GM18907 (cell line): ENCODE data around the gene RAP2A.

Source experiments
- ATAC-seq: cut with Tn5 transposase; IDR thresholded peaks from one replicate; pipeline ENCODE4 v1.9.1; 2021; ENCODE audit warnings: mild to moderate bottlenecking, moderate library complexity; ENCODE audit not compliant: unreplicated experiment

Gene RAP2A

DNA sequence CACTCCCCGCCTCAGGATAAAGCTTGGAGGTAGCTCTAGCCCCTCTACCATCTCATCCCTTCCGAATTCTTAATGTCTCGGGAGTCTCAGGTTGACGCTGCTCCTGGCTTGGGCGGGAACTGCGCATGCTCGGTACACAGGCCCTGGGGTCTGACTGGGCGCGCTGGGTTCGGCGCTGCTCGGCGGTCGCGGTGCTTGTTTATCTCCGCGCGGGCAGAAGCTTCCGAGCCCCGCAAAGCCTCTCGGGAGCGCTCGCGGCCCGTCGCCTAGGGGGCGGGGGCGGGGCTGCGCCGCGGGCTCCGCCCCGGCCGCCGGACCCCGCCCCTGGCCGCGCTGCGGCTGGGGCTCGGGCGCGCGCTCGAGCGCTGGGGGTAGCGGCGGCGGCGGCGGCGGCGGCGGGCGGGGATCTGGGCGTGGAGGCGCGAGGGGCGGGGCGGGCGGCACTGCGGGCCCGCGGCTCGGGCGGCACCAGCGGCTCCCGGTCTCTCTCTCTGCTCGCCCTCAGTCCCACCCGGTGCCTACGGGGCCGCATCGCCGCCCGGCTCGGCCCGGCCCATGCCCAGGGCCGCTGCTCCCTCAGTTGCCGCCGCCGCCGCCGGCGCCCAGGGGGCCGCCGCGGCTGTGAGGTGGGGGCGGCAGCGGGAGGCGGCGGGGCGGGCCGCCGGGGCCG is at the start of gene RAP2A:
RAP2A (plus strand) TSS at position 443 of the 670 bp plus-strand sequence. CDS start 302 bp downstream, outside the sequence.
- ATAC-seq = peak; percentile 55

DNA sequence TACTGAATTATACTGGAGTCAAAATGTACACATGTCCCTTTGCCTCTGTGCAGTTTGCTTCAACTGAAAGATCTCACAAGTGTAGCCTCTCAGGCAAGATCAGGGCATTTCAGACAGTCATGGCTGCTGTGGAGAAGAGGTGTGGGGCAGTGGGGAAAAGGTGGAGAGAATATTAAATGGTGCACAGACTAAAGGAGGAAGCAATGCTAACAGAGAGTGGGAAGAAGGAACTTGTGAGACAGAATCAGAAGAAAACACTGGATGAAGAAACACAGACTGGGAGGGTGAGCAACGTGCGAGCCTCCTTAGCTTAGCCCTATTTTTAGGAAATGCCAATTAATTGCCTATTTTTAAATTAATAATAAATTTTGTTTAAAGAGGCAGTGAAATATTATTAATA is 49.6 kb upstream of the RAP2A start:
- ATAC-seq = no peak

DNA sequence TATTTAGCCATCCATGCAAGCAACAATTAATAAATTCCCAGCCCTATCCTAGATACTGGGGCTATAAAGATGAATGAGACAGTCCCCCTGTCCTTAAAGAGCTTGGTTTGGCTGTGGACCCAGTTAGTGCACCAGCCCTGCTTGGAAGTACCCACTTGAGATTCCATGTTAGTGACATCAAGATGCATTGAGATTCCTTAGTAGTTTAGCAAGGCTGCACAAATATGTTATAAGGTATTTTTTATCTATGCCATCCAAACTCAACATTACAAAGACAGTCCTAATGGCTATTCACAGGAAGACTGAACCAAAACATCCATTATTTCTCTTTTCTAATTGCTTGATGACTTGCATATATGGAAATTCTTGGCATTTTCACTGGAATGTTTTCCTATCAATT is 48.8 kb upstream of the RAP2A start:
- no peak for ATAC-seq

DNA sequence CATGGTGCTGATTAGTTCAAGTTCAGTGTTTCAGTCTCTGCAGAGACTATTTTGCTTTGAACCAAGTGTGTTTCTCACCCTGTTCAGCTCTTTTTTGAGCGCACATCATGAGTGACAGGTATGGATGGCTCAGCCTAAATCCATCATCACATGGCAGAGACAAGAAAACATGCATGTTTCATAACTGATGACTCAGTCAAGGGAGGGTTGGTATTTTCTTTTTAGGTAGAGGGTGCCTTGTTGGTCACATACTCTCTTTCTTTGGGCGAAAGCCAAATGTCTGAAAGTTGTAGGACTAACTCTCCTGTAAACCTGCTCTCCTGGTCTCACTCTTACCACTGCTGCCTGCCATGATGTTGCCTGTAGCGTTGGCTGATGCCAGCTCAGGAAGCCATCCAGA is 48.1 kb upstream of the RAP2A start:
- ATAC-seq = no peak

DNA sequence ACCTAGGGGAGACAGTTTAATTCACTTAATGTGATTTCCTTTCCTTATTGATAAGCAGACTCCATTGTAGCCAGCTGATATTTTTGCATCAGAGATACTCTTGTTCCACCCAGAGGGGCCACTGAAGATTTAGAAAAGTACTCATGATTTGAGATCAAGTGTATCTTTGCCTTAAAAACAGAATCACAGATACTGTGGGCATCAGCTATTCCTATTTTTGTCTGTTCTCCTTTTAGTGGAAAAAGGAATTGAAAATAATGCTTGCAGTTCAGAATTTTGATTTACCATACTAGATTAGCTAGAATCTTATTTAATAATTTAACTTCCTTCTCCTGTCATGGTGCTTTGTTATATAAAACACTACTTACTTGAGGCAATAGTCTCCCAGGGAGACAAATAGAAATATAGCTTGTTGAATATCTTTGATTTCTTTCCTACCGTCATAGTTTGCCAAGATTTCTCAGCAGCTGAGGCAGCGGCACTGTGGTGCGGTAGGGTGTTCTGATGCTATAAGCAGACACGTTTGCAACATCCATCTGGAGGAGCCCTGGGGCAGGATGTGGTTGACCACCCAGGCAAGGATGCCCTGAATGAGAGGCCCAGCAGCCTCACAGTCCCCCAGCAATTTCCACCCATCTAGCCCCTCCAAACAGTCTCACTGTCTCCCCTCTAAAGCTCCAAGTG is 47.0 kb upstream of the RAP2A start:
- ATAC-seq = peak; percentile 66

DNA sequence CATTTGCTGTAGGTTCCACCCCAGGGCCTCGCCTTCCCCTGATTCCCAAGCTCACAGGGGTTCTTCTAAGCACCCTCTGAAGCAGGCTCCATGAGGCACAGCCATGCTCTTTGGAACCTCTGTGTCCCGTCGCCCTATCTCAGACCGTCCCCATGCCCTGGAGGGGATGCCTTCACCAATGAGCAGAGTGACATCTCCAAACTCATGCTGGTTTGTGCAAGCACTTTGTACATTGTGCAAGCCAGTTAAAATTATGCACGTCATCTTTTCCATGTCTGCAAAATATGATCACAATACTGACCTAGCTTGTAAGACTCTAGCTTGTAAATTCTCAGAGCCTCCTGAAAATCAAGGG is 46.5 kb upstream of the RAP2A start:
- no peak for ATAC-seq

DNA sequence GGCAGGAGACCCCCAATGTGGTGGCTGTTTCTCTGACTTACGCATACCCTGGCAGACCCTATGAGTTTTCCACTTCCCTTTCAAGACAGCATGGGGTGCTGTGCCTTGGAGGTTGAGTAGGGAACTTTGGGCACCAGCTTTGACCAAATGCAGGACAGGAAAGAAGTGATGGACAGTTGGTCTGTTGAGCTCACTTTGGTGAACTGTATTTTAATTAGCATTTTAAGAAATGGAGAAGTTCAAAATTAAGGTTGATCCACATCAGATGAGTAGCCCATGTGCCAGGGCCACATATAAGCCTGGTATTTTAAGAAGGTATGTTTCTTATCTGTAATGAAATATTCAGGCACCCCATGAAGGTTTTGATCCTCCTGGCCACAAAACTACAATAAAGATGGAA is 46.1 kb upstream of the RAP2A start:
- no peak for ATAC-seq

DNA sequence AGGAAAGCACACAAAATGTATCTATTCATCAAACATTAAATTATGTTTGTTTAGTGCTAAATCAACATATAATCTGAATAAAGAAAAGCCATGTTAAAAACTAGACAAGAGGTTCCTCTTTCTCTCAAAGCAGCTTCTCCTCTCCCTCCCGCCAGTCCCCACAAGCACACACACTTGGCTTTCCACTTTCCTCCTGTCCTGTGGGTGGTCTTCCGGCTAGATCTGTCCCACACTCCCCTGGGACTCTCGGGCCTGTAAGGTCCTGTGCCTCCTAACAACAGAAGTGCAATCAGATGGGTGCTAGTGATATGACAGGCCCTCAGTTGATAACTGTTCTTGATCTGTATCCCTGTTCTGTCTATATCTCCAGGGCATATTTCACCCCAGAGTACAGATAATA is 45.6 kb upstream of the RAP2A start:
- peak; percentile 53 for ATAC-seq

DNA sequence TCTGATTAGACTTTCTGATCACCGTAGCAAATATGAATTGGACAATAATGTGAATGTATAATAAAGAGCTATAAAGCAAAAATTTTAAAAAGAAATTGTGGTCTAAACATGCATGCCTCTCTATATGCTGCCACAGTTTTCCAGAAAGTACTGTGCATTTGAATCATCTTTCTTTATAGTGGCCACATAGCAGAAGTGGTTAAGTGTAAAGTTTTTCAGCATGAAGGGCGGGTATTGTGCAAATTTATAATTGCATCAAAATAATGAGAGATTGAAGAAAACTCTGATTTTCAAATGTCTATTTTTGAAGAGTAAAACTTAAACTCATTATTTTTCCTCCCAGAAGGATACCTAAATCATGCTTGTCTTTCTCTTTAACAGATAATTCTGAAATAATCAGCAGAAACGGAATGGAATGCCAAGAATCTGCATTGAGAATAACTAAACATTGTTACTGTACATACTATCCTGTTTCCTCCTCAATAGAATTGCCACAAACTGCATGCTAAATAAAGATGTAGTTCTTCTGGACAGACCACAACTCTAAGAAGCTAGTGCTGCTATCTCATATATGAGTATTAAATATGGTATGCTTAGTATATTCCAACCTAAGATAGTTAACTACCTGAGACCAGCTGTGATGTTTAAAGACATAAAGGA is 42.9 kb upstream of the RAP2A start:
- no peak for ATAC-seq

DNA sequence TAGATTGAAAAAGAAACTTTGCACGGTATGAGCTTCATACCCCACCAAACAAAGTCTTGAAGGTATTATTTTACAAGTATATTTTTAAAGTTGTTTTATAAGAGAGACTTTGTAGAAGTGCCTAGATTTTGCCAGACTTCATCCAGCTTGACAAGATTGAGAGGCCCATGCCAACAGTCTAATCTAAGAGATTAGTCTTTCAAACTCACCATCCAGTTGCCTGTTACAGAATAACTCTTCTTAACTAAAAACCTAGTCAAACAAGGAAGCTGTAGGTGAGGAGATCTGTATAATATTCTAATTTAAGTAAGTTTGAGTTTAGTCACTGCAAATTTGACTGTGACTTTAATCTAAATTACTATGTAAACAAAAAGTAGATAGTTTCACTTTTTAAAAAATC is 41.9 kb upstream of the RAP2A start:
- ATAC-seq = no peak

DNA sequence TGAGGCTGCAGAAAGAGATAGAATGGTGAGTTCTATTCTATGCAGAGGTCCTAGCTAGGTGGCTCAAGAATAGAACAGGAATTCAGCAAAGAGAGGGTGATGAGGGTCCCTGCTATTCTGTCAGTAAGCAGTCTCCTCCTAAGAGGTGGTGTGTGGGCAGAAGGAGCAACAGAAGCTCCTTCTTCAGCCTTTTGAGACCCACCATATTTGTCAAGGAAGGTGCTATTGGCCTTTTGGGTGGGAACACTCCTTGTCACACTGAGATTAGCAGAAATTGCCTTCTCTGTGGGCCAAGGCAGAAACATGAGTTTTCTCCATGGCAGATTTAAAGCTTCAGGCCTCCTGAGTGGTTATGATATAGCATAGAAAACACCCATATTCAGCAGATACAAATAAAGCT is 39.4 kb upstream of the RAP2A start:
- no peak for ATAC-seq

DNA sequence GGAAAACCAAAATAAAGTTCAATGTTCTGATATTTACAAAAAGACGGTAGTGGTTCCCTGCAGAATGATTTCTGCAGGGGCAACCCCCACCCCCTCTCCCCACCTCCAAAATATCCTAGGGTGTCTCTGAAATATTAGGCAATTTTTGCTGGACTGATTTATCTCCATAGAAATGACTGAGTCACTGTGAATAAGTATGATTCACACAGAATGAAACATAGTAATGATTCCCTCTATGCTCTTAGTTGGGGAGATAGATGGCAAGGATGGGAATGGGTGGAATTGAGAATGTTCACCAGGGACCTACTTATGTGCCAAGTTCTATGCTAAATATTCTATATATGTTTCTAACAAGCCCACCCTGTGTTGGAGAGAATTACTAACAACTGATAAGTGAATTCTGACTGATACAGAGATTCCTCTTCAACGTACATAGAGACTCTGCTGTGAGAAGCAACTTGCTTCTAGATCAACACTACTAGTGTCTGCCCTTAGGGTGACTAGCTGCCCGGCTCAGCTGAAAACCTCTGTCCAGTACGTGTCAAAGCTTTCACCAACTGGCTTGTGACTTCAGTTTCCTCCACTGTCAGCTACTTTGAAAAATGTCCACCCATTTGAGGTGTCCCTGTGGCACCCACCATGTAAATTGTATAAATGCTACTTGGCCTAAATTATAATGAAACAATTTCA is 38.4 kb upstream of the RAP2A start:
- no peak for ATAC-seq

DNA sequence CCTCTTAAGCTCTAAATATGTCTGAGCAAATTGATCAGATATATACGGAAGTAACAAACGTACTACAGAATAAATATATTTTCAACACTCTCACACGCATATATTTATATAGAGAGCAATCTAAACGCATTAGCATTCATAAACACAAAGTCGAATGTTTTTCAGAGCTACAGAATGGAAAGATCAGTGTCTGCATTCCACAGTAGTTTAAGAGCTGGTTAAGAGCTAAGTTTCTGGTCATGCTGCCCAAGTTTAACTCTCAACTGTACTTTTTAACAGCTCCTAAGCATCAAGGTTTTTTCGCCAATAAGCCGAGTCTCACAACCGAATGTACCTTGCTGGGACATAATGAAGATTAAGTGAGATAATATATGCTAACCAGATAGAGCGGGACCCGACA is 36.7 kb upstream of the RAP2A start:
- ATAC-seq = no peak

DNA sequence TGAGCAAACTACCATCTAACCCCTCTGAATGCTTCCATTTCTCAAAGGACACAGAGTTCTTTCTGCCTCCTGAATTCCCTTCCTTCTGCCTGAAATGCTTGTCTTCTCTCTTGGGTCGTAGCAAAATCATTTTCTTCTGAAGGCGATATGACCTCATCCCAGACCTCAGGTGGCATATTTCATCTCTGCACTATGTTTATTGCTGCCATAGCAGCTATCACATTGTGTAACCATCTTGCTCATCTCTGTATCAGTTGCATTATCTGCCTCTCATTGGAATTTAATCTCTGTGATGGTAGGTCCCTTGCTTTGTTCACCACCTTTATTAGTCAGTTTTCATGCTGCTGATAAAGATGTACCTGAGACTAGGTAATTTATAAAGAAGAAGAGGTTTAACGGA is 32.5 kb upstream of the RAP2A start:
- ATAC-seq = no peak

DNA sequence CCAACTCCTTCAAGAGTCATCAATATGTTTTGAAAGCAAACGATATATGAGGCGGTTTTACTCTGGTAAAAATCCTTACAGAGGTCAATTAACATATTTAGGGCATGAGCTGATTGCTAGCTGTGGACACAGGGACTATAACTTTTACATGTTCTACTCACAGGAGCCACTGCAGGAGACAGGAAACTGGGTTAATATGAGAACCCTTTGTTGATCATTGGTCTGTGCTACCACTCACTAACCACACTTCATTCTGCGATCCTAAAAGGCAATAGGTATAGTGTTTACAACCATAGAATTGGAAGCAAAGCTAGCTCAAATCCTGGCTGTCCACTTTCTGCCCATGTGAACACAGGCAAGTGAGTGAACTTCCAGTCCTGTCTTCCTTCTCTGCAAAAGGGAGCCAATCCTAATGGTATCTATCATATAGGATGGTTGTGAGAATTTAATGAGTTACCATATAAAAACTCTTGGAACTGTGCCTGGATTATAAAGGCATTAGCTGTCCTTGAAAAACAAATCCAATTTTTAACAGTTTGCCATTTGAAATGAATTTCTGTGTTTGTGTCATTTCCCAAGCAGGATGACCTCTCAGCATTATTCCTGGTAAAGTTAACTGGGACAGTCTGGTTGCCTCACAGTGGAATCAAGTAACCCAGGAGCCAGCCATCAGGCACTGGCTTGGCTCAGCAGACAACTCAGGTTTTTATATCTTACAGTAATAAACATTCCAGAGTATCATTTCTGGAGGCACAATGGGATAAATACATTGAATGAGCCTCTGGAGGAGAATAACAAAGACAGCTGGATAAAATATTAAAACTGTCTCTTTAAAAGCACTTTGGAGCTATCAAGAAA is 29.8 kb upstream of the RAP2A start:
- peak; percentile 88 for ATAC-seq

DNA sequence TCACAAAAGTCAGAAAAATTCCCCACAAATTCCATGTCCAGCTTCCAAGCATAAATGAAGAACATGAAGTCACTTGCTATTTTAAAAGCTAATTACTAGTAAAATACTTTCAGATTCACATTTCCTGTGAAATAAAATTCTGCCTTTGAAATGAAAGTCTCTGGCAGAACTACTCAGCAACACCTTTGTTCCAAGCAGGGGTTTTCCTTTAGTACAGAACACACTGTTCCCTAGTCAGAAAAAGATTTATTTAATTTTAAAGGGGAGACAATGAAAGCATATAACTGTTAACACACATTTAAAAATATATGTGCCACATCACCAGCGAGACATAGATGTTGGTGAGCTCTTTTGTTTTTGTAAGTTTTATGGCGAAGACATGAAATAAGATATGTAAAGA is 26.4 kb upstream of the RAP2A start:
- no peak for ATAC-seq

DNA sequence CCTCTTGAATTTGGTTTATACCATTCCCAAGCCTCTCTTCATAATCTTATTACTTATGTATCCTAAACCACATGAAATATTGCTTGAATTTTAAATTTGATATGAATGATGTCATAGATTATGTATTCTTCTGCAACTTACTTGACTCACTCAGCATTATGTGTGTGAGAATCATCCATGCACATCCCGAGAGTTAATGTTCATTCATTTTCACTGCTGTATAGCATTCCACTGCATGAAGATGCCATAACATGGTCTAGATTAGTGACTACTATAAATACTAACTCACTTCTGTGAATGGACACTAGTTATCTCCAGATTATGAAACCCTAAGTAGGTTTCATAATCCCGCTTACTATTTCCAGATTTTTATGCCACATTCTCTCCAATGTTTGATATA is 25.0 kb upstream of the RAP2A start:
- no peak for ATAC-seq

DNA sequence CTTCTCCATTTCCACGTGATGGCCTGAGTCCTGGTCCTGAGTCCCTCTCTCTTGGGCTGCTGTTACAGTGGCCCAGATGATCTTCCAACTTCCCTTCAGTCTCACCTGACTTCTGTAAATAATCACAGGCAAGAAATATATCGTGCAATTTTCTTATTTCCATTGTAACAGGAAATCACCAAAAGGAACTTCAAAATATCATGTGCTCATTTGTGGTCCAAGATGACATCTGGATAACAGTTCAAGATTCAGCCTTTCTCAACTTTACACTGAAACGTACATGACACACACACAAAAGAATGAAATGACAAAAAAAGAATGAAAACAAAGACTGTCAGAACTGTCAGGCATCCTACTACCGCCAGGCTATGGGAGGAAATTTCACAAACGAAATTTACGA is 22.0 kb upstream of the RAP2A start:
- no peak for ATAC-seq

DNA sequence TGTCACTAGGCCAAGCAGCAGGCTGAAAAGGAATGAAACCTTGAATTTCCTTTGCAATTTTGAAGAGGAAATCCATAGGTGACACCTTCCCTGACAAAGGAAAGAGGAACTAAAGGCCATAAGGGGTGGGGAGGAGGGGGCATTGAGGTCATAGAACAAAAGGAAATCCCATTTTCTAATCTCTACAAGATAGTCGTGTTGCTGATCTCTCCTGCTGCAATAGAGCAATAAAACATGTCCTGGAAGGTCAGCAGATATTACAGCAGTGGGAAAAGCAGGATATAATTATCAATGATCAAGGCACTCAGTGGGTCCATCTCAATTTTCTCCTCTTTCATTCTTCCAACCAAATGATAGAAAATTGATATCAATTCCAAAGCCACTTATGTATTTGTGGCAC is 20.3 kb upstream of the RAP2A start:
- ATAC-seq = no peak

DNA sequence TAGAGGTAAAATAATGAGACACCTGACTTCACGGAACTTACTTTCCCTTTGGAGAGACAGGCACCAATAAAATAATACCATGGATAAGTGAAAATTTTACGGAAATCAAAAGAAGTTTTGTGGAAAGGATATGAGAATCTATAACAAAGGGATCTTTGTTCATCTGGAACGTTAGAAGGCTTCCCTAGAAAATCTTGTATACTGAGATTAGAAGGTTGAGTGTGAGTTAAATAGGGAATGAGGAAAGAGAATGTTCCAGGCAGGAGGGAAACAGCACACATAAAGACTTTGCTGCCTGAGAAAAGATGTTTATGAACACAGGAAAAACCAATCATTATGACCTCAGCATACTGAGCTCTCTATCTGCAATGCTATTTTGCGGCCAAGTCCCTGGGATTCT is 19.6 kb upstream of the RAP2A start:
- ATAC-seq = no peak

DNA sequence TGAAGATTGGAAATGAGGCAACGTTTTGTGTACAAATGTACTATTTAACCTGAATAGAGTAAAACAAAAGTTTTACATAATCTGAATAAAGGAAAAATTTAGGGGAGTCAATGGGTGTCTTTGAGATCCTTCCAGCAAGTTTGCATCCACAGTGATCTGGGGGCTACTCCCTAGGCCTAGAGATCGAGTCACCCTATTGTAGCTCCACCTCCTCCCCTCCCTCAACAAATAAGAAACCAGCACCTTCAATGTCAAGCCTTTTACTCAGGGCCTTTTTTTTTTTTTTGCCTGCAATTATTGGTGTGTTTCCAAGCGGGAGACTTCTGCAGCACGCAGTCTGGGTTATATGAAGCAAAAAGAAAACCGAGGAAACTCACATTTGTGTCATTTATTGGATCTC is 16.3 kb upstream of the RAP2A start:
- ATAC-seq = no peak
